Hepatocyte (in vitro differentiated cells): ENCODE data around the gene GPM6B.

Experiments used
- EZH2phosphoT487 ChIP-seq: fragments of 200-600 bp; sonication (generic); IDR thresholded peaks from one replicate; pipeline ENCODE4 v1.6.1; 2018; ENCODE audit warnings: antibody characterized with exemption, mild to moderate bottlenecking, low read depth, moderate library complexity; ENCODE audit not compliant: unreplicated experiment, severe bottlenecking
- TF ChIP-seq, protein P1 (sequence below): fragments of 200-600 bp; sonication (generic); IDR thresholded peaks from 2 replicates; pipeline ENCODE4 v1.5.1; 2016; ENCODE audit warnings: antibody characterized with exemption, mild to moderate bottlenecking; ENCODE audit not compliant: poor library complexity

DNA sequence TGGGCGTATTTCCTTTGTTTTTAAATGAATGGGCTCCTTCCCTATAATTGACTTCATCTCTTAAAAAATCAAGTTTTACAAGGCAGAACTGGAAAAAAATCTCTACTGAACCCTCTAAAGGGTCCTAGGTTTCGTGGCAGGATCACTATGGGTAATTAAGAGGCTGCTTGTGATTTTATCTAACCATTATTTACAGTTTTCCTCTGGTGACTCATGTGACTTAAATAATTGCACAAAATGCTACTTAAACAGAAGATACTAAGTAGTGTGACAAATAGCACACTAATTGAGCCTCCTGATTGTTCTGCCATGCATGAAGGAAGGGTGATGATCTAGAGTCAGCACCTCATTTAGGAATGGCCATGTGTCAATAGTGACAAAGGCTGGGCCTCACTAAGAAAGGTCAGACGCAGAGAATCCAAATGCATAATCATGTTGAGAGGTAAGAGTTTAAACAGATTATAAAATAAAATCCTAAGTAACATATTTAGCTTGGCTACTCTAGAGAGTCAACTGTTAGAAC, 46.8 kb downstream of the GPM6B start:
- no peak for TF ChIP-seq EZH2phosphoT487
- TF ChIP-seq, protein P1, sequence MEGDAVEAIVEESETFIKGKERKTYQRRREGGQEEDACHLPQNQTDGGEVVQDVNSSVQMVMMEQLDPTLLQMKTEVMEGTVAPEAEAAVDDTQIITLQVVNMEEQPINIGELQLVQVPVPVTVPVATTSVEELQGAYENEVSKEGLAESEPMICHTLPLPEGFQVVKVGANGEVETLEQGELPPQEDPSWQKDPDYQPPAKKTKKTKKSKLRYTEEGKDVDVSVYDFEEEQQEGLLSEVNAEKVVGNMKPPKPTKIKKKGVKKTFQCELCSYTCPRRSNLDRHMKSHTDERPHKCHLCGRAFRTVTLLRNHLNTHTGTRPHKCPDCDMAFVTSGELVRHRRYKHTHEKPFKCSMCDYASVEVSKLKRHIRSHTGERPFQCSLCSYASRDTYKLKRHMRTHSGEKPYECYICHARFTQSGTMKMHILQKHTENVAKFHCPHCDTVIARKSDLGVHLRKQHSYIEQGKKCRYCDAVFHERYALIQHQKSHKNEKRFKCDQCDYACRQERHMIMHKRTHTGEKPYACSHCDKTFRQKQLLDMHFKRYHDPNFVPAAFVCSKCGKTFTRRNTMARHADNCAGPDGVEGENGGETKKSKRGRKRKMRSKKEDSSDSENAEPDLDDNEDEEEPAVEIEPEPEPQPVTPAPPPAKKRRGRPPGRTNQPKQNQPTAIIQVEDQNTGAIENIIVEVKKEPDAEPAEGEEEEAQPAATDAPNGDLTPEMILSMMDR, result no peak
